Liver (tissue), 9 donors: Measurements from ENCODE around the gene FLVCR2. TPM values are rescaled to one million over a fixed set of nuclear protein-coding genes. Genes with fewer than 3 reads are reported as not detected.

Experiments
- DNase-seq: peaks from one replicate; pipeline ENCODE4 v3.0.0-alpha.2; 2017; ENCODE audit warnings: low spot score
- H3K27ac ChIP-seq, 2 donors: one replicate each; pipeline ENCODE4 v1.7.0; 2013; ENCODE audit warnings: inconsistent platforms in 2 of 2, low read length in 2 of 2, control low read depth in 1 of 2, low read depth in 1 of 2, mild to moderate bottlenecking in 1 of 2
- H3K27me3 ChIP-seq, 4 donors: one replicate each; pipeline versions ENCODE4 v1.6.1 to v1.7.0; 2013; ENCODE audit warnings: low read length in 3 of 4, inconsistent platforms in 1 of 4, mild to moderate bottlenecking in 1 of 4, moderate library complexity in 1 of 4; ENCODE audit not compliant: control insufficient read depth in 4 of 4, insufficient read depth in 4 of 4
- H3K36me3 ChIP-seq, 4 donors: one replicate each; pipeline versions ENCODE4 v1.6.1 to v1.7.0; 2013; ENCODE audit warnings: low read length in 3 of 4, mild to moderate bottlenecking in 3 of 4, low read depth in 1 of 4, moderate library complexity in 1 of 4; ENCODE audit not compliant: control insufficient read depth in 4 of 4, insufficient read depth in 3 of 4
- H3K4me1 ChIP-seq, 4 donors: one replicate each; pipeline versions ENCODE4 v1.6.1 to v1.7.0; 2013; ENCODE audit warnings: low read length in 3 of 4, mild to moderate bottlenecking in 3 of 4, moderate library complexity in 1 of 4; ENCODE audit not compliant: control insufficient read depth in 4 of 4, insufficient read depth in 4 of 4
- H3K4me3 ChIP-seq, 3 donors: one replicate each; pipeline versions ENCODE4 v1.6.1 to v1.7.0; 2013; ENCODE audit warnings: low read length in 3 of 3, control low read depth in 1 of 3, low read depth in 1 of 3, mild to moderate bottlenecking in 1 of 3
- H3K9ac ChIP-seq, 2 donors: one replicate each; pipeline ENCODE4 v1.7.0; 2013; ENCODE audit warnings: low read length in 2 of 2, mild to moderate bottlenecking in 2 of 2, moderate library complexity in 2 of 2, control low read depth in 1 of 2, low read depth in 1 of 2
- H3K9me3 ChIP-seq, 4 donors: one replicate each; pipeline versions ENCODE4 v1.6.1 to v1.7.0; 2013; ENCODE audit warnings: low read length in 3 of 4; ENCODE audit not compliant: control insufficient read depth in 4 of 4
- ATF3 ChIP-seq: IDR thresholded peaks from 2 replicates; pipeline ENCODE4 v1.6.1; 2016; ENCODE audit warnings: antibody characterized with exemption
- CTCF ChIP-seq: fragments of 150-350 bp; IDR thresholded peaks from 2 replicates; pipeline ENCODE4 v1.5.1; 2017; ENCODE audit warnings: improper control_type of control experiment, low read depth, low read length; ENCODE audit not compliant: missing input control
- FOXA2 ChIP-seq: IDR thresholded peaks from 2 replicates; pipeline ENCODE4 v1.6.1; 2016; ENCODE audit warnings: antibody characterized with exemption
- GABPA ChIP-seq, 2 donors: IDR thresholded peaks in 1 of 2; conservative IDR thresholded peaks in 1 of 2; 2 replicates each; pipeline ENCODE4 v1.6.1; 2016; ENCODE audit warnings: antibody characterized with exemption in 2 of 2, mild to moderate bottlenecking in 1 of 2, moderate library complexity in 1 of 2
- HNF4G ChIP-seq: IDR thresholded peaks from 2 replicates; pipeline ENCODE4 v1.6.1; 2016; ENCODE audit warnings: antibody characterized with exemption
- JUND ChIP-seq, 2 donors: IDR thresholded peaks; 2 replicates each; pipeline ENCODE4 v1.6.1; 2016; ENCODE audit warnings: antibody characterized with exemption in 2 of 2
- MAX ChIP-seq: IDR thresholded peaks from 2 replicates; pipeline ENCODE4 v1.6.1; 2016; ENCODE audit warnings: antibody characterized with exemption
- NR2F2 ChIP-seq: IDR thresholded peaks from 2 replicates; pipeline ENCODE4 v1.6.1; 2016; ENCODE audit warnings: antibody characterized with exemption
- REST ChIP-seq: IDR thresholded peaks from 2 replicates; pipeline ENCODE4 v1.6.1; 2016; ENCODE audit warnings: antibody characterized with exemption, mild to moderate bottlenecking
- RXRA ChIP-seq, 2 donors: IDR thresholded peaks; 2 replicates each; pipeline ENCODE4 v1.6.1; 2017 to 2018; ENCODE audit warnings: antibody characterized with exemption in 2 of 2, mild to moderate bottlenecking in 1 of 2
- TAF1 ChIP-seq: conservative IDR thresholded peaks from 2 replicates; pipeline ENCODE4 v1.6.1; 2016; ENCODE audit warnings: antibody characterized with exemption, mild to moderate bottlenecking
- YY1 ChIP-seq: IDR thresholded peaks from 2 replicates; pipeline ENCODE4 v1.6.1; 2016; ENCODE audit warnings: antibody characterized with exemption, mild to moderate bottlenecking
- ZBTB33 ChIP-seq: IDR thresholded peaks from 2 replicates; pipeline ENCODE4 v1.6.1; 2016; ENCODE audit warnings: antibody characterized with exemption
- WGBS: extraction: QIAGEN DNeasy Blood & Tissue Kit; methylation state at CpG from one replicate; pipeline ENCODE4 v1.1.7; 2013; 5-methylcytosine and 5-hydroxymethylcytosine counted together
- polyA plus RNA-seq, 2 donors: library from polyadenylated mRNA; stranded (reverse) in 1 of 2; unstranded in 1 of 2; fragments of 200-250 nt in 1 of 2; fragments of >200 nt in 1 of 2; fragmentation: Nextera tagmentation in 1 of 2; extraction: Ambion mirVana in 1 of 2; gene quantifications; one replicate each; pipeline versions ENCODE4 v1.2.1 to v1.2.3, GENCODE V29; 2013 to 2015
- total RNA-seq, 2 donors: library from RNA; depleted of rRNA; stranded (reverse); fragments of >200 nt; gene quantifications; one replicate each; pipeline ENCODE4 v1.2.3, GENCODE V29; 2014
- donor health status: healthy.
- donor health status: healthy.
- donor health status: healthy.
- donor health status: healthy.
- donor health status: healthy.

The FLVCR2 gene
- total and polyA plus RNA-seq, 4 donors = 8.7 to 13.1 (median 11.3) TPM

- no peak for DNase-seq
- H3K27ac ChIP-seq = no peak overlapping the region
- H3K9me3 ChIP-seq = no peaks in the 10 kb centered on the region
- no peak for TF ChIP-seq ZBTB33
- TF ChIP-seq NR2F2 = no peak
- no peak for TF ChIP-seq REST
- no peak for TF ChIP-seq MAX
- no peak for TF ChIP-seq ATF3
- no peak for TF ChIP-seq FOXA2
- TF ChIP-seq GABPA (IDR thresholded peaks at IDR 0.05 in 1 of 2, conservative IDR thresholded peaks at IDR 0.05 in 1 of 2) = no peak
- no peak for TF ChIP-seq YY1
- TF ChIP-seq JUND (IDR thresholded peaks at IDR 0.05) = no peak
- no peak for TF ChIP-seq CTCF
- TF ChIP-seq HNF4G = no peak
- no peak for TF ChIP-seq TAF1
- no peak for TF ChIP-seq RXRA (IDR thresholded peaks at IDR 0.05)
- H3K36me3 ChIP-seq = no peaks in the 10 kb centered on the region
- H3K4me3 ChIP-seq = no peak overlapping the region
- no peaks in the 10 kb centered on the region for H3K27me3 ChIP-seq
- 88% methylated on average over 5 of the region's 5 CpGs for WGBS
- no peak overlapping the region for H3K9ac ChIP-seq
- peaks cover 0 to 13% (median 1%) of the 10 kb centered on the region in 4 donors for H3K4me1 ChIP-seq
These were observed 46.6 kb upstream of the FLVCR2 start for GRCh38 chr14:75531660-75532317.
